Neural progenitor cell (in vitro differentiated cells): ENCODE data around the gene KRTAP5-1.
"Not testable (repeated sequence)": the region's sequence is repeated elsewhere in the genome, so short reads cannot be mapped to it uniquely, and the experiment has no call there.

Experiments used
- CTCF ChIP-seq: fragments of 200-600 bp; sonication (generic); IDR thresholded peaks from 2 replicates; pipeline ENCODE4 v1.5.1; 2017; ENCODE audit warnings: antibody characterized with exemption, mild to moderate bottlenecking
- EZH2 ChIP-seq: fragments of 200-600 bp; sonication (generic); IDR thresholded peaks from 2 replicates; pipeline ENCODE4 v1.6.1; 2017; ENCODE audit warnings: antibody characterized with exemption, mild to moderate bottlenecking, moderate library complexity

- TF ChIP-seq CTCF, EZH2: not testable (repeated sequence)
Observed at GRCh38 chr11:1584661-1585370, at the start of gene KRTAP5-1.
